ENCODE measurements around the gene NUMB.

The NUMB gene

DNA sequence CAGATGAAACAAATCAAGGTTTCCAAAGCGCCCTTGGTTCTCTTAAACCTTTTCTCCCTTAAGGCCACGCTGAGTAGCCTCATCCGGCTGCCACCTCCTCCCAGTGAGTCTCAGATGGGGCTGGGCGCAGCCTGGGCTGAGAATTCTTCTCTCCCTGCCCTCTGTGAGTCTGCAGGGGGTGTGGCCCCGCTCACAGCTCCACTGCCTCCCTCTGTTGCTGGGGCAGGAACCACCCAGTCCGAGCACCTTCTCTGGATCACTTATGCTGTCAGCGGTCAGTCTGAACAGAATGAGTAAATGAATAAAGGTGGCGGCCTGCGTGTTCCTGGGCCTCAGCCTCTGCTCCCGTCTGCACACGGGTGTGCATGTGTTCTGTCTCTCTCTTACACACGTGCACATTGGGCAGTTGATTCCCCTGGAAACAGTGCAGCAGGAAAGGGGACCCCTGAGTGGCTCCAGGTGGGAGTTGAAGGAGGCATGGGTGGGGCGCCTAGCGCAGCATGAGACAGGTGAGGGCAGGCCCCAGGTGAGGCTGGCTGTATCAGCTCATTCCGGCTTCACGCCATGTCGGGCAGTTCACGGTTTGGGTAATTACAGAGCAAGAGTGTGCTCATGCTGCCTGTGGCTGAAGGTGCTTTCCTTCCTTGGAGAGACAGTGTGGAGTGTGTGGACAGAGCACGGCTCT lies 216.7 kb downstream of the NUMB start:
- no peak for FAIRE-seq

DNA sequence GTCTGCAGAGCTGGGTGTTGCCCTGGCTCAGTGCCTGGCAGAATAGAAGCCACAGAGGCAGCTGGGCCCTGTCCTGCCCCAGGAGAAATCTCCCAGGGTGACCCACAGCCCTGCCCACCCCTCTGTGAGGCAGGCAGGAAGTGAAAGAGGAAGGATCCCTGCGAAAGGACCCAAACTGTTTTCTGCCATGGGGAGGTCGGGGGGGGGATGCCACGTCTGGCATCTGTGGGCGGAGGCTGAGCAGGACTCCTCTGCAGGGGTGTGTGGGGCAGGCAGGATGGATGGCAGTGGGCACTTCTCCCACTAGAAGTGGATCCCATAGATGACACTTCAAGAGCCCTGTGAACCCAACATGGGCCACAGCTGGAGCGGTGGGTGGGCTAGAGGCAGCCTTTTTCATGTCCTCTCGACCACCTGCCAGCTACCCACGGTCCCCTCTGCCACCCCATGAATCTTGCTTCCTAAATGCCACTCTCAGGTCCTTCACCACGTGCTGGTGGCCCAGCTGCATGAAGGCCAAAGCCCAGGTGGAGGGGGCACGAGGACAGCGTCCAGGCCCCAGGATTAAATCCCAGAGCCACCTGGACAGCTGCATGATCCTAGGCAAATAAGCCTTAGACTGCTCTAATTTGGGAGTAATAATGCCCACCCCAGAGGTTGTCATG lies 217.4 kb downstream of the NUMB start:
- FAIRE-seq = no peak

- FAIRE-seq = no peak
Observed at GRCh38 chr14:73239393-73240241, 218.7 kb downstream of the NUMB start.

DNA sequence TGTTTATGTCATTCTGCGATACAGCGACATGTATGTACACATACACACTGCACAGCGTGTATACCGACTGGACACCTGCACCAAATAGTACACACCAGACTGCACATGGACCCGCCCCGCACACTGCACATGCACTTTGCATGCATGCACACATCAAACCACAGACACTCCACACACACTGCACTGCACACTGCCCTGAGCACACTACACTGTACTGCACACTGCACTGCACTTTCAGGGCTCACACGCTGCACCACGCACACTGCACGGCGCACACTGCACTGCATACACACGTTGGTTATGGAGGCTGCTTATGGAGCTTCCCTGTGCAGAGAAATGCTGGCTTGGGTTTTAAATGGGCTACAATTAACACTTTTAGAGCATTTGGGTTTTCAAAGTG lies 219.4 kb downstream of the NUMB start:
- FAIRE-seq = no peak

DNA sequence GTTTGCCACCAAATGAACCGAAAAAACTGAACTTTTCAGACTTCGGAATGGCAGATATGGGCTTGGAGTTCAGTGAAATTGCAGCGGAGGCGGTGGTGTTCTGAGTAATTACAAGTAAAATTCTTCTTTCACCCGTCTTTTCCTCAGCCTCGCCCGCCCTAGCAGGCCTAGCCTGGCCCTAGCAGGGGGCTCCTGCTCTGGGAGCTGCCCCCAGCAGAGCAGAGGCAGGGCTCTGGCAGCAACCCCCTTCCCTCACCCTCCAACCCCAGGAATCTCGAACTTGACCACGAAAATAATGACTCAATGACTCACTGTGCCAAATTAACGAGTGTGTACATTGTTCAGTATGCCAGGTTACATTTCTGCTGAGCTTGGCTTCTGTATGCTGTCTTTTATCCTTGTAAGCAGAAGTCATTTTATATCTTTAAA lies 219.9 kb downstream of the NUMB start:
- no peak for FAIRE-seq

- FAIRE-seq = no peak
Observed at GRCh38 chr14:73237786-73238423, 220.4 kb downstream of the NUMB start.

DNA sequence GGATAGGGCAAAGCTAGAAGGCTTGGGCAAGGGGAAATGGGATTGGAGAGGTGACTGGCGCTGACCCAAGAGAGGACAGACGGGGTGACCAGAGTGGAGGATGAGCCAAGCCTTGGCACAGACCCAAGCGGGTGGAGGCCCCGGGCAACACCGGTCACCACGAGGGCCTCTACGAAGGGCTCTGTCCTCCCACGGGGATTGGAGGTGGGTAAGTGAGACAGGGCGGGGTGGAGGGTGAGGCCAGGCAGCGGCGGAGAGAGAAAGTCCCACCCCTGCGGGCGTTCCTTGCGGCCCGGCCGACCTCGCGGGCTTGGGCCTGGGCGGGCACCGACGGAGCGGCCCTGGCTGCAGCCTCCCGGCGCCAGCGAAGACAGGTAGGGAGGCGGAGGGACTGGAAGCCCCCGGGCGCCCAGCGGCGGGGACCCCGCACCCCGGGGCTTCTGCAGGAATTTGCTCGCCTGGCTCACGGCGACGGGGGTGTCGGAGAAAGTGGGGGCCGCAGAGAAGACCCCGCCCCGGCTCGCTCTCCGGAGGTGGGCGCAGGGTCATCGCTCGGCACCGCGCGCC lies 221.0 kb downstream of the NUMB start, which contains the start of gene PAPLN:
PAPLN (plus strand) TSS at position 288 of the 567 bp plus-strand sequence. CDS start 2,273 bp downstream, outside the sequence.
- no peak for FAIRE-seq

DNA sequence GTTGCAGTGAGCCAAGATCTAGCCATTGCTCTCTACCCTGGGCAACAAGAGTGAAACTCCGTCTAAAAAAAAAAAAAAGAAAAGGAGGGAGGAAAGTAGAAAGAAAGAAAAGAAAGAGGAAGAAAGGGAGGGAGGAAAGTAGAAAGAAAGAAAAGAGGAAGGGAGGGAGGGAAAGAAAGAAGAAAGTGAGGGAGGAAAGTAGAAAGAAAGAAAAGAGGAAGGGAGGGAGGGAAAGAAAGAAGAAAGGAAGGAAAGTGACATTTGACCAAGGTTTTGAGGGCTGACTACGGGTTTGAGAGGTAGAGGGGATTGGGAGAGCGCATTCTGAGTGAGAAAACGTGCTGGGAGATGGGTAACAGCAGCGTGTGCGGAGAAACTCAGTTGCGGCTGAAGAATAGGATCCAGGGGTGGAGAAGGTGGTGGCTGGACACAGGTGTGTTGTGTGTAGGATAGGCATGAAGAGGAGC lies 221.6 kb downstream of the NUMB start:
- no peak for FAIRE-seq

- no peak for FAIRE-seq
Observed at GRCh38 chr14:73236157-73236556, 222.2 kb downstream of the NUMB start.

GRCh38 chr14:73235531-73236155 lies 222.7 kb downstream of the NUMB start:
- no peak for FAIRE-seq

- FAIRE-seq = no peak
Observed at GRCh38 chr14:73234586-73235394, 223.6 kb downstream of the NUMB start.

GRCh38 chr14:73234029-73234428 lies 224.3 kb downstream of the NUMB start:
- FAIRE-seq = no peak

DNA sequence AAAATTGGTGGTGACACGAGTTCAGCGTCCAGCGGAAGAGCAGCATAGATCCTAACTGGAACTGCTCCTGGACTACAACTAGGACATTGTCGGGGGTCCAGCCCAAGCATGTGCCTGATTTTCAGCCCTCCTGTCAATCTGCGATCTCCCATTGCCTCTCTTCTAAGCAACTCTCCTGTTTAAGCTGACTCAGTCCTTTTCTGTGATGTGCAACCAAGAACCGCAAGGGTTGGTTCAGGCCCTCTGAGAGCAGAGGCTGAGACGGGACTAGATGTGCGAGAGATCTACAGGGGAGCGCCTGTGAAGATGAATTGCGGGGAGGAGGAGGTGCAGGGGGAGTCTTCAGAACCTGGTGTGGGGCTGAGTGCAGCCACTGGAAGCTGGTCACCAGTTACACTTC lies 224.8 kb downstream of the NUMB start:
- FAIRE-seq = no peak

DNA sequence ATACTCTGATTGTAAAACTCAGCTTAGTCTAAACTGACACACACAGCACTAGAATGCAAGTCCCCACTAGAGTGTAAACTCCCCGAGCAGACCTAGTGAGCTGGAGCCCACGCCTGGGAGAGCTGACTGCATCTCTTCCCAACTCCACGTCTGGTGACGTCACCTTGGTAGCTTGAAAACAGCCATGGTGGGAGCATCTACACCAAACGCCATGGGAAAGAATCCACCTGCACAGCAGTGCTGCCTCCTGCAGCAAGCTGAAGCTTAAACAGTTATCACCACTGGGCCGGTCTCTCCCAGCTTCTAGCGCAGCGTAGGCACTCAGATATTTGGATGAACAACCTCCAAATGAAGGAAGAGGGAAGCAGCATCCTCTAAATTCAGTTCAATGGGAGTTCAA lies 225.4 kb downstream of the NUMB start:
- FAIRE-seq = no peak

GRCh38 chr14:73231981-73232851 lies 226.1 kb downstream of the NUMB start:
- FAIRE-seq = no peak

- FAIRE-seq = no peak
Observed at GRCh38 chr14:73230051-73230450, 228.3 kb downstream of the NUMB start.

GRCh38 chr14:73227812-73228781 lies 230.2 kb downstream of the NUMB start:
- FAIRE-seq = no peak

DNA sequence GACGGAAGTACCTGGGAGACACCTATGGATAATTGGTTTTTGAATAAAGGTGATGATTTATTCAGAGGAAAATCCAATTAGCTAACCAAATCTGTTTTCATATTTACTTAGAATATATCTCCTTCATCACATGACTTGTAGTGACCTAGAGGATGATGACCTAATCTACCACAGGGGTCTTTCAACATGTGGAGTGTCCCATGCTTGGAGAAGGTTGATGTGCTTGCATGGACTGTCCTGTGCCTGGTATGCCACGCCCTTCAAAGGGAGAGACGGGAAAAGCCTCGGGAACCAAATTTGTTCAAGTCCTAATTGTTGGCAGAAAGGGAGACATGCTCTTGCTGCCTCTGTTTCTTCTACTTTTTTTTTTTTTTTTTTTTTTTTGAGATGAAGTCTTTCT lies 232.8 kb downstream of the NUMB start:
- FAIRE-seq = no peak
